Loucy (cell line): ENCODE measurements around the gene SP110.

ENCODE experiments used
- H2AFZ ChIP-seq: fragments of 200-600 bp; sonication (generic); 2 replicates; pipeline ENCODE4 v1.6.0; 2016; ENCODE audit warnings: antibody characterized with exemption, mild to moderate bottlenecking, low read length, moderate library complexity
- H3F3A ChIP-seq: fragments of 200-600 bp; 2 replicates; pipeline ENCODE4 v1.6.0; 2016; ENCODE audit warnings: antibody characterized with exemption, low read depth, mild to moderate bottlenecking
- H3K27me3 ChIP-seq: fragments of 200-600 bp; sonication (generic); 2 replicates; pipeline ENCODE4 v1.6.1; 2014; ENCODE audit warnings: low read length, mild to moderate bottlenecking; ENCODE audit not compliant: insufficient read depth, poor library complexity, severe bottlenecking
- H3K36me3 ChIP-seq: fragments of 200-600 bp; sonication (generic); 2 replicates; pipeline ENCODE4 v1.6.1; 2016; ENCODE audit warnings: low read length; ENCODE audit not compliant: insufficient read depth
- H3K4me1 ChIP-seq: fragments of 200-600 bp; sonication (generic); 2 replicates; pipeline ENCODE4 v1.5.1; 2014; ENCODE audit warnings: low read length, mild to moderate bottlenecking; ENCODE audit not compliant: insufficient read depth, poor library complexity, severe bottlenecking
- H3K4me2 ChIP-seq: fragments of 200-600 bp; sonication (generic); 2 replicates; pipeline ENCODE4 v1.6.0; 2014; ENCODE audit warnings: antibody characterized with exemption, low read length, low read depth, mild to moderate bottlenecking; ENCODE audit not compliant: poor library complexity, severe bottlenecking
- H3K4me3 ChIP-seq: fragments of 200-600 bp; sonication (generic); 2 replicates; pipeline ENCODE4 v1.5.1; 2014; ENCODE audit warnings: low read length, mild to moderate bottlenecking, mixed read lengths; ENCODE audit not compliant: poor library complexity, severe bottlenecking
- H3K79me2 ChIP-seq: fragments of 200-600 bp; sonication (generic); 2 replicates; pipeline ENCODE4 v1.6.1; 2014; ENCODE audit warnings: low read length; ENCODE audit not compliant: insufficient read depth
- H3K9ac ChIP-seq: fragments of 200-600 bp; sonication (generic); 2 replicates; pipeline ENCODE4 v1.6.0; 2014; ENCODE audit warnings: mild to moderate bottlenecking, low read depth, low read length, moderate library complexity; ENCODE audit not compliant: poor library complexity, severe bottlenecking
- H3K9me2 ChIP-seq: fragments of 200-600 bp; sonication (generic); replicated peaks from 2 replicates; pipeline ENCODE4 v1.6.1; 2016; ENCODE audit warnings: low read depth, low read length, mixed read lengths
- H3K9me3 ChIP-seq: fragments of 200-600 bp; sonication (generic); 2 replicates; pipeline ENCODE4 v1.6.1; 2014; ENCODE audit warnings: mild to moderate bottlenecking, antibody characterized with exemption, low read length, low read depth; ENCODE audit not compliant: insufficient read depth
- H4K20me1 ChIP-seq: fragments of 200-600 bp; sonication (generic); 2 replicates; pipeline ENCODE4 v1.6.0; 2014; ENCODE audit warnings: antibody characterized with exemption, low read length, mild to moderate bottlenecking; ENCODE audit not compliant: insufficient read depth, poor library complexity, severe bottlenecking
- EZH2phosphoT487 ChIP-seq: fragments of 200-600 bp; IDR thresholded peaks from 2 replicates; pipeline ENCODE4 v1.6.1; 2018; ENCODE audit warnings: antibody characterized with exemption, mild to moderate bottlenecking, moderate library complexity, borderline replicate concordance
- TF ChIP-seq, protein P1 (sequence below): fragments of 200-600 bp; sonication (generic); conservative IDR thresholded peaks from 2 replicates; pipeline ENCODE4 v1.5.1; 2014; ENCODE audit warnings: mild to moderate bottlenecking, antibody characterized with exemption, low read length

Gene SP110

DNA sequence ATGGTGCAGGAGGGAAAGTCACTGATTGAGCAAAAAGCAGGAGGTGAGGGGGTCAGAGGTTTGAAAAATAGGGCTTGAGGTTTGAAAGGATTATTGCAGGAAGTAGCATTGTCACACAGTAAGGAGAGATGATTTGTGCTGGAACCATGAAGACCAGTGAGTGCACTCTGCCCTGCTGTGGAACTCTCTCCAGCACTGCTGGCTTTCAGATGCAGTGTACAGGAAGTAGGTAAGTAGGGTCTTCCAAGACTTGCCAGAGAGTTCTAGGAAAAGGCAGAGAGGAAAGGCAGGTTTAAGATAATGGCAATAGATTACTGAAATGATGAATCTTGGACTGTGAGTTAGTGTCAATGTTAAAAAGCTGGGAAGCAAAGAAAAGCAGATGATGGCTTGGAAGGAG, 11.2 kb downstream of the SP110 start:
- Histone ChIP-seq H3K9ac (no peak overlapping the region), H3K4me2 (no peak overlapping the region), H3K9me3 (no peaks in the 10 kb centered on the region), H3K9me2 (no peaks in the 10 kb centered on the region), H4K20me1 (no peaks in the 10 kb centered on the region), H3K79me2 (no peaks in the 10 kb centered on the region), H3K27me3 (no peaks in the 10 kb centered on the region), H3K4me3 (no peak overlapping the region), H3K4me1 (peaks cover 29% of the 10 kb centered on the region), H3F3A (no peaks in the 10 kb centered on the region), H2AFZ (no peak overlapping the region), H3K36me3 (peaks cover 9% of the 10 kb centered on the region; the same call in 1 of the 2 replicates)
- TF ChIP-seq, protein P1, sequence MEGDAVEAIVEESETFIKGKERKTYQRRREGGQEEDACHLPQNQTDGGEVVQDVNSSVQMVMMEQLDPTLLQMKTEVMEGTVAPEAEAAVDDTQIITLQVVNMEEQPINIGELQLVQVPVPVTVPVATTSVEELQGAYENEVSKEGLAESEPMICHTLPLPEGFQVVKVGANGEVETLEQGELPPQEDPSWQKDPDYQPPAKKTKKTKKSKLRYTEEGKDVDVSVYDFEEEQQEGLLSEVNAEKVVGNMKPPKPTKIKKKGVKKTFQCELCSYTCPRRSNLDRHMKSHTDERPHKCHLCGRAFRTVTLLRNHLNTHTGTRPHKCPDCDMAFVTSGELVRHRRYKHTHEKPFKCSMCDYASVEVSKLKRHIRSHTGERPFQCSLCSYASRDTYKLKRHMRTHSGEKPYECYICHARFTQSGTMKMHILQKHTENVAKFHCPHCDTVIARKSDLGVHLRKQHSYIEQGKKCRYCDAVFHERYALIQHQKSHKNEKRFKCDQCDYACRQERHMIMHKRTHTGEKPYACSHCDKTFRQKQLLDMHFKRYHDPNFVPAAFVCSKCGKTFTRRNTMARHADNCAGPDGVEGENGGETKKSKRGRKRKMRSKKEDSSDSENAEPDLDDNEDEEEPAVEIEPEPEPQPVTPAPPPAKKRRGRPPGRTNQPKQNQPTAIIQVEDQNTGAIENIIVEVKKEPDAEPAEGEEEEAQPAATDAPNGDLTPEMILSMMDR, result no peak
- TF ChIP-seq EZH2phosphoT487, result no peak

DNA sequence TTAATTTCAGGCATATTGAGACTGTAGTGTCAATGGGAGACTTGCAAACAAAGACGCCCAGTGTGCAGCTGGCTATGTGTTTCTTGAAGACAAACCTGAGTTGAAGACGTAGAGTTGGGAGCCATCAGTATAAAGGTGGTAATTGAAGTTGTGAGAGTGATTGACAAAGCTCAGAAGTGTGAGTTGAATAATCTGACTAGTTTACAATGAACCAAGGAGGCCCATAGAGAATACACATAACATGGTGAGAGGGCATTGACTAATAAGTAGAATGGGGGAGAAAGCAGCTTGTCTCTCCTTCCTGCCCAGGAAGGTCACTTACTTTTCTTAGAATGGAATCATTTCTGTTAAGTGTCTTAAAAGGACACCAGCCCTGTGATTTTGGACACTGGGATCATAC, 14.1 kb downstream of the SP110 start:
- Histone ChIP-seq H2AFZ (no peak overlapping the region), H3K9me3 (no peaks in the 10 kb centered on the region), H3K4me1 (peaks cover 26% of the 10 kb centered on the region), H3K27me3 (no peaks in the 10 kb centered on the region), H3K4me3 (no peak overlapping the region), H3K36me3 (peaks cover 6% of the 10 kb centered on the region; the same call in 1 of the 2 replicates), H3K9ac (no peak overlapping the region), H3K4me2 (no peak overlapping the region), H3K9me2 (no peaks in the 10 kb centered on the region), H3K79me2 (no peaks in the 10 kb centered on the region), H3F3A (no peaks in the 10 kb centered on the region), H4K20me1 (no peaks in the 10 kb centered on the region)
- TF ChIP-seq, protein P1, result no peak
- no peak for TF ChIP-seq EZH2phosphoT487

DNA sequence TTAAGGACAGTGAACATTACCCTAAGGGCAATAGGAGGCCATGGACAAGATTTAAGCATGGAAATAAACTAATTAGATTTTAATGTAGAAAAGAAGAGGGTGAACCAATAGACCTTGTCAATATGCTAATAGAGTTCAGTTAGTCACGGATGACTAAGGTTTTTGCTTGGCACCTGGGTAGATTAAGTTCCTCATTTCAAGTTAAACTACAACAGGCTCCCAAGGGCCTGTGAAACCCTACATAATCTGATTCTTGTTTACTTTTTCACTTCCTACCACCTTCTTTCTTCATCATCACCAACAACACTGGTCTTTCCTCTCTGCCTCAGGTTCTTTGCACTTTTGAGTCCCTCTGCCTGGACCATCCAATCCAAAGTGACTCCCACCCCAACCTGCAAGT, 14.8 kb downstream of the SP110 start:
- Histone ChIP-seq H2AFZ (no peak overlapping the region), H4K20me1 (no peaks in the 10 kb centered on the region), H3K9ac (no peak overlapping the region), H3K79me2 (no peaks in the 10 kb centered on the region), H3K4me2 (no peak overlapping the region), H3K27me3 (no peaks in the 10 kb centered on the region), H3K36me3 (peaks cover 11% of the 10 kb centered on the region; the same call in 1 of the 2 replicates), H3K4me1 (peaks cover 19% of the 10 kb centered on the region), H3K4me3 (no peak overlapping the region), H3F3A (no peaks in the 10 kb centered on the region), H3K9me3 (no peaks in the 10 kb centered on the region), H3K9me2 (no peaks in the 10 kb centered on the region)
- TF ChIP-seq, protein P1, result no peak
- no peak for TF ChIP-seq EZH2phosphoT487
